Hepatocyte (in vitro differentiated cells): Measurements from ENCODE around the gene ZDHHC24. TPM values are rescaled to one million over a fixed set of nuclear protein-coding genes. Genes with fewer than 3 reads are reported as not detected.
A peak's percentile ranks its signal among the peaks of the same experiment; 100 is the strongest.

ENCODE experiments used
- DNase-seq: peaks from one replicate; pipeline ENCODE4 v3.0.0-alpha.2; 2016; ENCODE audit warnings: low spot score
- H2AFZ ChIP-seq: fragments of 200-600 bp; sonication (generic); 2 replicates; pipeline ENCODE4 v1.6.0; 2016; ENCODE audit warnings: antibody characterized with exemption, mild to moderate bottlenecking
- H3K27ac ChIP-seq: fragments of 200-600 bp; sonication (generic); 2 replicates; pipeline ENCODE4 v1.5.1; 2016; ENCODE audit warnings: mild to moderate bottlenecking
- H3K27me3 ChIP-seq: fragments of 200-600 bp; sonication (generic); 2 replicates; pipeline ENCODE4 v1.6.1; 2016
- H3K36me3 ChIP-seq: fragments of 200-600 bp; sonication (generic); replicated peaks from 2 replicates; pipeline ENCODE4 v1.5.1; 2016; ENCODE audit warnings: low read depth; ENCODE audit not compliant: insufficient read depth
- H3K4me1 ChIP-seq: fragments of 200-600 bp; sonication (generic); 2 replicates; pipeline ENCODE4 v1.5.1; 2016; ENCODE audit warnings: mild to moderate bottlenecking, moderate library complexity; ENCODE audit not compliant: insufficient read depth
- H3K4me2 ChIP-seq: fragments of 200-600 bp; sonication (generic); 2 replicates; pipeline ENCODE4 v1.6.0; 2016
- H3K4me3 ChIP-seq: fragments of 200-600 bp; sonication (generic); 2 replicates; pipeline ENCODE4 v1.5.1; 2016; ENCODE audit warnings: mild to moderate bottlenecking
- H3K79me2 ChIP-seq: fragments of 200-600 bp; sonication (generic); 2 replicates; pipeline ENCODE4 v1.6.0; 2017; ENCODE audit warnings: mild to moderate bottlenecking
- H3K9me2 ChIP-seq: fragments of 200-600 bp; sonication (generic); replicated peaks from 2 replicates; pipeline ENCODE4 v1.6.0; 2017; ENCODE audit warnings: mild to moderate bottlenecking; ENCODE audit not compliant: insufficient read depth
- H3K9me3 ChIP-seq: fragments of 200-600 bp; sonication (generic); 2 replicates; pipeline ENCODE4 v1.5.1; 2016; ENCODE audit warnings: low read depth, mild to moderate bottlenecking
- H4K20me1 ChIP-seq: fragments of 200-600 bp; sonication (generic); 2 replicates; pipeline ENCODE4 v1.6.0; 2016; ENCODE audit warnings: mild to moderate bottlenecking; ENCODE audit not compliant: insufficient read depth, poor library complexity, severe bottlenecking
- CTCF ChIP-seq: fragments of 200-600 bp; sonication (generic); IDR thresholded peaks from 2 replicates; pipeline ENCODE4 v1.5.1; 2016; ENCODE audit warnings: antibody characterized with exemption, mild to moderate bottlenecking; ENCODE audit not compliant: poor library complexity
- EZH2 ChIP-seq: fragments of 200-600 bp; sonication (generic); IDR thresholded peaks from 2 replicates; pipeline ENCODE4 v1.6.1; 2016; ENCODE audit warnings: antibody characterized with exemption, mild to moderate bottlenecking, borderline replicate concordance
- EZH2phosphoT487 ChIP-seq: fragments of 200-600 bp; sonication (generic); IDR thresholded peaks from one replicate; pipeline ENCODE4 v1.6.1; 2018; ENCODE audit warnings: antibody characterized with exemption, mild to moderate bottlenecking, low read depth, moderate library complexity; ENCODE audit not compliant: unreplicated experiment, severe bottlenecking
- WGBS: methylation state at CpG from one replicate; pipeline ENCODE4 v1.1.6; 2016; ENCODE audit warnings: low lambda C conversion rate; ENCODE audit errors: missing lambda C conversion rate; 5-methylcytosine and 5-hydroxymethylcytosine counted together
- polyA plus RNA-seq: library from polyadenylated mRNA; unstranded; fragments of >200 nt; fragmentation: Nextera tagmentation; extraction: Ambion mirVana; gene quantifications from 2 replicates; pipeline ENCODE4 v1.2.1, GENCODE V29; 2016
- total RNA-seq: library from RNA; depleted of rRNA; stranded (reverse); fragments of >200 nt; gene quantifications from 2 replicates; pipeline ENCODE4 v1.2.3, GENCODE V29; 2014

Gene ZDHHC24
- total and polyA plus RNA-seq, 2 experiments from 2014 or later, result 10.3 to 16.9 TPM

GRCh38 chr11:66495401-66495854, 50.4 kb downstream of the ZDHHC24 start:
- no peak overlapping the region for H3K4me3 ChIP-seq
- H3K36me3 ChIP-seq, result no peaks in the 10 kb centered on the region

GRCh38 chr11:66494935-66495334, 50.9 kb downstream of the ZDHHC24 start:
- no peak overlapping the region for H3K27ac ChIP-seq
- H4K20me1 ChIP-seq, result no peaks in the 10 kb centered on the region
- no peaks in the 10 kb centered on the region for H3K4me1 ChIP-seq
- no peaks in the 10 kb centered on the region for H3K9me2 ChIP-seq
- no peak overlapping the region for H3K4me2 ChIP-seq
- 84% methylated on average over 14 of the region's 14 CpGs for WGBS
- H2AFZ ChIP-seq, result no peak overlapping the region
- H3K9me3 ChIP-seq, result no peaks in the 10 kb centered on the region
- H3K79me2 ChIP-seq, result no peaks in the 10 kb centered on the region
- no peaks in the 10 kb centered on the region for H3K36me3 ChIP-seq
- TF ChIP-seq EZH2, result no peak
- TF ChIP-seq EZH2phosphoT487, result no peak
- no peak for TF ChIP-seq CTCF
- no peak overlapping the region for H3K4me3 ChIP-seq
- H3K27me3 ChIP-seq, result no peaks in the 10 kb centered on the region
- DNase-seq, result no peak

More at GRCh38 chr11:66495401-66495854, 50.4 kb downstream of the ZDHHC24 start:
- no peak for DNase-seq
- no peaks in the 10 kb centered on the region for H3K27me3 ChIP-seq
- no peaks in the 10 kb centered on the region for H3K4me1 ChIP-seq
- H3K9me2 ChIP-seq, result no peaks in the 10 kb centered on the region
- H4K20me1 ChIP-seq, result no peaks in the 10 kb centered on the region
- H3K4me2 ChIP-seq, result no peak overlapping the region
- H3K27ac ChIP-seq, result no peak overlapping the region
- TF ChIP-seq CTCF (no peak), EZH2phosphoT487 (no peak), EZH2 (no peak)
- H3K9me3 ChIP-seq, result no peaks in the 10 kb centered on the region
- no peak overlapping the region for H2AFZ ChIP-seq
- H3K79me2 ChIP-seq, result no peaks in the 10 kb centered on the region
- 95% methylated on average over 17 of the region's 17 CpGs for WGBS

- Histone ChIP-seq H3K36me3 (no peaks in the 10 kb centered on the region), H3K4me2 (no peak overlapping the region), H3K27ac (no peak overlapping the region), H3K4me3 (no peak overlapping the region), H4K20me1 (no peaks in the 10 kb centered on the region), H3K4me1 (no peaks in the 10 kb centered on the region), H3K27me3 (no peaks in the 10 kb centered on the region), H2AFZ (no peak overlapping the region), H3K9me2 (no peaks in the 10 kb centered on the region), H3K79me2 (no peaks in the 10 kb centered on the region), H3K9me3 (no peaks in the 10 kb centered on the region)
- TF ChIP-seq EZH2phosphoT487, result no peak
- no peak for TF ChIP-seq CTCF
- TF ChIP-seq EZH2, result no peak
- no peak for DNase-seq
- WGBS, result 97% methylated on average over 7 of the region's 7 CpGs
These were observed 51.4 kb downstream of the ZDHHC24 start for GRCh38 chr11:66494458-66494857.

GRCh38 chr11:66493130-66493529, 52.7 kb downstream of the ZDHHC24 start:
- WGBS, result 96% methylated on average over 10 of the region's 10 CpGs
- TF ChIP-seq EZH2phosphoT487 (no peak), CTCF (no peak), EZH2 (no peak)
- Histone ChIP-seq H3K36me3 (no peaks in the 10 kb centered on the region), H3K27me3 (no peaks in the 10 kb centered on the region), H3K4me3 (no peak overlapping the region), H3K4me1 (no peaks in the 10 kb centered on the region), H3K4me2 (no peak overlapping the region), H4K20me1 (no peaks in the 10 kb centered on the region), H3K9me2 (no peaks in the 10 kb centered on the region), H3K79me2 (no peaks in the 10 kb centered on the region), H3K27ac (peak overlapping the region; percentile 27), H2AFZ (no peak overlapping the region), H3K9me3 (no peaks in the 10 kb centered on the region)
- DNase-seq, result no peak
